ENCODE measurements around the gene CDO1. TPM values are rescaled to one million over a fixed set of nuclear protein-coding genes. Genes with fewer than 3 reads are reported as not detected.

Gene CDO1
- total and polyA plus RNA-seq, 11 donors, result 2.7 to 37.2 (median 5.2) TPM

DNA sequence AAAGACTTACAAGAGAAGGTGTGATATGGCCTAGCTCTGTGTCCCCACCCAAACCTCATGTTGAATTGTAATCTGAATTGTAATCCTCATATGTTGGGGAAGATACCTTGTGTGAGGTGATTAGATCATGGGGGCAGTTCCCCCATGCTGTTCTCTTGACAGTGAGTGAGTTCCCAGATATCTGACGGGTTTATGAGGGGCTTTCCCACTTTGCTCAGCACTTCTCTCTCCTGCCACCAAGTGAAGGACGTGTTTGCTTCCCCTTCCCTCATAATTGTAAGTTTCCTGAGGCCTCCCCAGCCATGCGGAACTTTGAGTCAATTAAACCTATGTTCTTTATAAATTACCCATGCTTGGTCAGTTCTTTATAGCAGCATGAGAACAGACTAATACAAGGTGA is 49.0 kb downstream of the CDO1 start:
- H3K27ac ChIP-seq, result no peak overlapping the region

DNA sequence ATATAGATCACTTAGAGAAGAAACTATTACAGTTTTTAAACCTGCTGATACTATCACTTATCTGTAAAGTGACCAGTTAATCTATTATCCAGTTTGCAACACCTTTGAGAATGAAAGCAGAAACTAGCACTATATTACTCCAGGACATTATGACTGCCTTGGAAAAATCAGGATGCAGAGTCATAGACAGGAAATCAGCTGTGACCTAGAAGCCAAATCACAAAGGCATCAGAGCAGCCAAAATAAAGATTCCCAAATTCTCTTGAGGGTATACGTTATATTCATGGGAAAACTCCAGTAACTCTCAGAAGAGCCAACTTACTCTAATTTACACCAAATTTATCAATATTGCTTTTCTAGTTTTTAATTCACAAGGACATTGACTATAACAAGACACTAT is 49.9 kb downstream of the CDO1 start:
- H3K27me3 ChIP-seq, result no peaks in the 10 kb centered on the region
- DNase-seq (no peak), ATAC-seq (peak in 2 of 4 donors; percentile 50 to 80)
- no peaks in the 10 kb centered on the region for H3K36me3 ChIP-seq
- 32 to 49% (median 42%) methylated on average over 1 of the region's 1 CpG for WGBS, 4 donors
- H3K4me1 ChIP-seq, result peaks cover 0 to 17% (median under 1%) of the 10 kb centered on the region in 12 donors
- TF ChIP-seq POLR2A (IDR thresholded peaks at IDR 0.05), result no peak
- TF ChIP-seq, protein P1, sequence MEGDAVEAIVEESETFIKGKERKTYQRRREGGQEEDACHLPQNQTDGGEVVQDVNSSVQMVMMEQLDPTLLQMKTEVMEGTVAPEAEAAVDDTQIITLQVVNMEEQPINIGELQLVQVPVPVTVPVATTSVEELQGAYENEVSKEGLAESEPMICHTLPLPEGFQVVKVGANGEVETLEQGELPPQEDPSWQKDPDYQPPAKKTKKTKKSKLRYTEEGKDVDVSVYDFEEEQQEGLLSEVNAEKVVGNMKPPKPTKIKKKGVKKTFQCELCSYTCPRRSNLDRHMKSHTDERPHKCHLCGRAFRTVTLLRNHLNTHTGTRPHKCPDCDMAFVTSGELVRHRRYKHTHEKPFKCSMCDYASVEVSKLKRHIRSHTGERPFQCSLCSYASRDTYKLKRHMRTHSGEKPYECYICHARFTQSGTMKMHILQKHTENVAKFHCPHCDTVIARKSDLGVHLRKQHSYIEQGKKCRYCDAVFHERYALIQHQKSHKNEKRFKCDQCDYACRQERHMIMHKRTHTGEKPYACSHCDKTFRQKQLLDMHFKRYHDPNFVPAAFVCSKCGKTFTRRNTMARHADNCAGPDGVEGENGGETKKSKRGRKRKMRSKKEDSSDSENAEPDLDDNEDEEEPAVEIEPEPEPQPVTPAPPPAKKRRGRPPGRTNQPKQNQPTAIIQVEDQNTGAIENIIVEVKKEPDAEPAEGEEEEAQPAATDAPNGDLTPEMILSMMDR (IDR thresholded peaks at IDR 0.05), result no peak
- no peak overlapping the region for H3K4me3 ChIP-seq
- no peaks in the 10 kb centered on the region for H3K9me3 ChIP-seq
- H3K27ac ChIP-seq, result peak overlapping the region in 2 of 12 donors; percentile 13 to 26
- intact Hi-C loops (cut with DNase I), result no loop called here

More for the DNA sequence above, 49.0 kb downstream of the CDO1 start:
- WGBS, 4 donors, result 70 to 85% (median 77%) methylated on average over 3 of the region's 3 CpGs
- Histone ChIP-seq H3K4me1 (peaks cover 0 to 26% (median 7%) of the 10 kb centered on the region in 12 donors), H3K27me3 (no peaks in the 10 kb centered on the region), H3K36me3 (no peaks in the 10 kb centered on the region), H3K9me3 (no peaks in the 10 kb centered on the region), H3K4me3 (no peak overlapping the region)
- intact Hi-C loops (cut with DNase I), result no loop called here
- ATAC-seq, result no peak
- DNase-seq, result no peak
- no peak for TF ChIP-seq POLR2A (IDR thresholded peaks at IDR 0.05)
- TF ChIP-seq, protein P1 (IDR thresholded peaks at IDR 0.05), result no peak

DNA sequence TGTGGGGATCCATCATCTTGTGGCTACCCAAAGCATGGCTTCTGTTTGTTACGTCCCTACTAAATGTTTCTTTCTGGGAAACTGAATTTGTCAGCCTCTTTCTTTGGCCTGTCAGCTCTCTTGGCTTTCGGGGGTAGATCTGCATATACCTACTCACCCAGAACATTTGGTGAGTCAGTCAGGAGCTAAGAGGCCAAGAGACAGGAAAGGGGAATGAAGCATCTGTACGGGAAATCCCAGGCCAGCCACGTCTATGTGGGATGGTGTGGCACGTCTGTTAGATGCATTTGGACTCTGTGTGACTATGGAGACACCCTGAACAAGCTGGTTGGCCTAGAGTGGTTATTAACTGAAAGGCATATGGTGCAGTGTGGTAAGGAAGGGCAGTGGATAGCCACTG is 58.1 kb downstream of the CDO1 start:
- intact Hi-C loops (cut with DNase I), result no loop called here
- no peak overlapping the region for H3K4me3 ChIP-seq
- no peaks in the 10 kb centered on the region for H3K4me1 ChIP-seq
- no peak overlapping the region for H3K27ac ChIP-seq
- H3K9me3 ChIP-seq, result no peaks in the 10 kb centered on the region
- ATAC-seq, result no peak
- H3K27me3 ChIP-seq, result no peaks in the 10 kb centered on the region
- no peaks in the 10 kb centered on the region for H3K36me3 ChIP-seq
- no peak for DNase-seq
- WGBS, 4 donors, result 66 to 73% (median 70%) methylated on average over 5 of the region's 5 CpGs
- TF ChIP-seq, protein P1 (IDR thresholded peaks at IDR 0.05), result no peak
- no peak for TF ChIP-seq POLR2A (IDR thresholded peaks at IDR 0.05)

DNA sequence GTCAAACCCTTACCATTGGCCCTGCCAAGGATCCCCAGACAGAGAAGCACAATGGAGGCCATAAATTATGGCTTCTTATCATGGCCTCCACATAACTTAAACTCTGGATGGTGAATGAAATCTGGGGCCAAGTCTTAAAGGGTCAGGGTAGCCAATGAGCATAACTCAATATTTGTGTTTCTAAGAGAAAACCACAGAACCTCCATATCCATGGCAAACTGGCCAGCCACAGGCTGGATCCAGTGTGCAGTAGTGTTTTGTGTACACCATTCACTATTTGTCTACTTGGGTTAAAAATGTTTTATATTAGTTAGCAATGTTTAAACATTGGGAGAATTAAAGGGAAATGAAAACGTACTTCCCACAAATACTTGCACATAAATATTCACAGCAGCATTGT is 60.8 kb downstream of the CDO1 start:
- no peak overlapping the region for H3K4me3 ChIP-seq
- intact Hi-C loops (cut with DNase I), result no loop called here
- no peak overlapping the region for H3K27ac ChIP-seq
- H3K36me3 ChIP-seq, result no peaks in the 10 kb centered on the region
- H3K27me3 ChIP-seq, result no peaks in the 10 kb centered on the region
- 78 to 81% (median 79%) methylated on average over 1 of the region's 1 CpG for WGBS, 4 donors
- DNase-seq (no peak), ATAC-seq (no peak)
- no peak for TF ChIP-seq POLR2A (IDR thresholded peaks at IDR 0.05)
- TF ChIP-seq, protein P1 (IDR thresholded peaks at IDR 0.05), result no peak
- no peaks in the 10 kb centered on the region for H3K4me1 ChIP-seq
- H3K9me3 ChIP-seq, result no peaks in the 10 kb centered on the region

Other genes with a start within 250 kb of the CDO1 start
- 1 to 10 TPM in 7 of 9 donors, under 1 TPM in 2; 0.75 to 4.1 (median 2.1) TPM for gene TICAM2, start 214.2 kb downstream of the CDO1 start, total RNA-seq
- gene TICAM2, start 214.2 kb downstream of the CDO1 start, polyA plus RNA-seq, result 1 to 10 TPM; 1.4 to 1.5 TPM
- 10 to 100 TPM; 58.4 to 99.1 (median 82.3) TPM for gene TMED7, start 190.6 kb downstream of the CDO1 start, total RNA-seq
- gene TMED7, start 190.6 kb downstream of the CDO1 start, polyA plus RNA-seq, result 10 to 100 TPM; 22.0 to 62.2 TPM
- gene ATG12, start 24.9 kb upstream of the CDO1 start, total RNA-seq, result 10 to 100 TPM; 15.3 to 29.2 (median 20.8) TPM
- 10 to 100 TPM; 23.0 to 31.3 TPM for gene ATG12, start 24.9 kb upstream of the CDO1 start, polyA plus RNA-seq
- 10 to 100 TPM; 20.3 to 56.4 (median 46.6) TPM for gene AP3S1, start 25.3 kb upstream of the CDO1 start, total RNA-seq
- gene AP3S1, start 25.3 kb upstream of the CDO1 start, polyA plus RNA-seq, result 10 to 100 TPM; 40.8 to 42.1 TPM
- 1 to 10 TPM in 1 of 9 donors, under 1 TPM in 5, not detected in 3; 0.13 to 2.1 (median 0.38) TPM for gene LVRN, start 145.8 kb upstream of the CDO1 start, total RNA-seq
- under 1 TPM; 0.18 to 0.88 TPM for gene LVRN, start 145.8 kb upstream of the CDO1 start, polyA plus RNA-seq
- gene ARL14EPL, start 215.8 kb upstream of the CDO1 start, total RNA-seq, result not detected
- not detected for gene ARL14EPL, start 215.8 kb upstream of the CDO1 start, polyA plus RNA-seq

All from heart left ventricle (tissue), 16 donors.